Measurements from ENCODE around the gene DCAF6.
"Not testable (repeated sequence)": the region's sequence is repeated elsewhere in the genome, so short reads cannot be mapped to it uniquely, and the experiment has no call there.

DCAF6 gene

GRCh38 chr1:168032029-168032428, 95.5 kb downstream of the DCAF6 start:
- DNase-seq, result no peak

GRCh38 chr1:168035345-168035744, 98.9 kb downstream of the DCAF6 start:
- DNase-seq, result no peak

GRCh38 chr1:168042362-168042761, 105.9 kb downstream of the DCAF6 start:
- no peak for DNase-seq

- DNase-seq, result no peak
Measured at GRCh38 chr1:168045311-168045710, 108.8 kb downstream of the DCAF6 start.

DNA sequence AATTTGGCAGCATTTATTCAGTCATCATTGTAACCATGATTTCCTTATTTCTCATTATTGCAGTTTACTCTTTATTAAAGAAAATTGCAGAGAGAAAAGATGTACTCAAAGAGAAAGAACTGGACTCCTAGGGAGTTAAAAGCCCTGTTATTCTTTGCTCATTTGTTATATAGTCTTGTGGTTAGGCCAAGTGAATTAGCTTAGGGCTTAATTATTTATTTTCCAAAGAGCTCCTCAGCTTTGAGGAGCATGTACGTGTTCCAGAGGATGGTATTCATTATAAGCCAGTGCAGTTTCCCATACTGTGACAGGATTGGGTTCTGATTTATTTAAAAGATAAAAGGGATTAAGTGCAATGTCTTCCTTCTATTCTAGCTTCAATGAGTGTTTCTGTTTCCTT, 113.8 kb downstream of the DCAF6 start:
- no peak for DNase-seq

DNA sequence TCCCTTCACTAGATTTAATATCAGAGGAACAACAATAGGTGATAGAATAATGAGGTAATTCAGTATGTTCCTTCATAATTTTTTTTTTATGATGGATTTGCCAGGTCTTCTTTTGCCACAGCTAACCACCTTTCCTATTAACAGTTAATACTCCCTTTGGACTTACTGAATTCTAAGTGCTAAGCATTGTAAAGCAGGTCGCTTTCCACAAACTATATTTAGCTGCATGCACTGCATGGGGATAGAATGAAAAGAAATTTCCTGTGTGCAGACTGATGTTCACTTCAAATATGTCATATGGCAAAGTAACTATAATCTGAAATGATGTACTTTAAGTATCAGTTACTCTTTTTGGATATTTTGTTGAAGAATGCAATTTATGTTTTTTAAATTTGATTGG, 114.4 kb downstream of the DCAF6 start:
- DNase-seq, result no peak

- no peak for DNase-seq
Measured at GRCh38 chr1:168053681-168054080, 117.2 kb downstream of the DCAF6 start.

GRCh38 chr1:168054117-168054516, 117.6 kb downstream of the DCAF6 start:
- no peak for DNase-seq

DNA sequence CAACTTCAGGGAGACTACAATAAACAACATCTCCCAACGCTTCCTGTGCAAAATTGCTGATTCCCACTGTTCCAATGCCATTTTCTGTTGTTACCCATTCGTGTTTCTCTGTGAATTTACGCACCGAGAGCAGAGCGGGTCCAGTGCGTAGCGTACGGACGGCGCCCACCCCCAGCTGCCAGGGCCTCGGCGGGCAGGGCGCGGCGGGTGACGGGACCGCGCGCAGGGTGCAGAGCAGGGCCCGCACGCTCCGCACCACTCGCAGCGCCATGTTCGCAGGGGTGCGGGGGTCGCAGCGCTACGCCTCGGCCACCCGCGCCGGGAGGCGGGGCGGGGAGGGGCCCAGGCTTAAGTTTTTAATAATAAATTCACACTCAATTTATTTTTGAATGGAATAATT, 119.7 kb downstream of the DCAF6 start:
- not testable (repeated sequence) for DNase-seq

DNA sequence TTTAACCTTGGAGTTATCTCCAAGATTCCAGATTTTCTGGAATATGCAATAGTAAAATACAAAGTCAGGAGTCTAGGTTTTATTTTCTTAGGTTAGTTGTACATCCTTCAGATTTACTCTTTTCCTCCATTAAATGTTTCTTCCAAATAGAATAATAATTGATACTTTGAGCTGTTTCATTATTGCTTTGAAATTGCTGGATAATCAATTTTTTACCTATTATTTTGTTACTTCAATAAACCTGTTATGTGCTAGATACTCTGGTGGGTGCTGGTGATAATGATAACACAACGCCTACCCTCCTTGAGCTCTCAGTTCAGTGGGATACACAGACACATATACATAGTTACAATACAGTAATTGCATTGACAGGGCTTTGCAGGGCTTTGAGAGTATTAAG, 120.9 kb downstream of the DCAF6 start:
- no peak for DNase-seq

- no peak for DNase-seq
Measured at GRCh38 chr1:168057921-168058320, 121.4 kb downstream of the DCAF6 start.

GRCh38 chr1:168064216-168064615, 127.7 kb downstream of the DCAF6 start:
- DNase-seq, result no peak

DNA sequence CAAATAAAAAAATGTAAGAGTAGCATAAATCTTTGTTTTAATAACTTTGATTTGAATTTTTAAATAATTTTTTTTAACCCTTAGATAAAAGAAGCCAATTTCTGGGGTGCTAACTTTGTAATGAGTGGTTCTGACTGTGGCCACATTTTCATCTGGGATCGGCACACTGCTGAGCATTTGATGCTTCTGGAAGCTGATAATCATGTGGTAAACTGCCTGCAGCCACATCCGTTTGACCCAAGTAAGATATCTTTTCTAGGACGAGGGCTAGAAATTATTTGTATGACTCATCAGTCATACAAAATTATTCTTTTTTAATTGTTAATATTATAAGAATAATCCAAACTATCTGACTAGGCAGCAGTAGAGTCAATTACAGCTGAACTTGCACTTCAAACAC, 129.0 kb downstream of the DCAF6 start:
- DNase-seq, result no peak

DNA sequence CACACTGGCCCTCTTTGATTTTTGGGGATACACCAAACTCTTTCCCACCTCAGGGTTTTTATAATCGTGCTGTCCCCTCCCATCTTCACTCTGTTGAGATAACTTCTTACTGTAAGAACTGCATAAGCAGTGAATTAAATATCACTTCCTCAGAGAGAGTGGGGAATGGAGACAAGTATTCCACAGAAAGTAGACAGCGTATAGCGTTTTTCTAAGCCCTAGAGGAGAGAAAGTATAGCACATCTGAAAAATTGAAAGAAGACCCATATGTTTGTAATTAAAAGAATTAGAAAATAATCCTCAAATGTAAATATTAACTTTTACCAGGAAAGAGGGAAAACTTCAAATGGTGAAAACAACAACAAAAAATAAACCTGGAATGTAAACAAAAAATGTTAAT, 132.9 kb downstream of the DCAF6 start:
- DNase-seq, result no peak

GRCh38 chr1:168079761-168080160, 143.3 kb downstream of the DCAF6 start:
- DNase-seq, result no peak

- no peak for DNase-seq
Measured at GRCh38 chr1:168081373-168082007, 145.0 kb downstream of the DCAF6 start.

DNA sequence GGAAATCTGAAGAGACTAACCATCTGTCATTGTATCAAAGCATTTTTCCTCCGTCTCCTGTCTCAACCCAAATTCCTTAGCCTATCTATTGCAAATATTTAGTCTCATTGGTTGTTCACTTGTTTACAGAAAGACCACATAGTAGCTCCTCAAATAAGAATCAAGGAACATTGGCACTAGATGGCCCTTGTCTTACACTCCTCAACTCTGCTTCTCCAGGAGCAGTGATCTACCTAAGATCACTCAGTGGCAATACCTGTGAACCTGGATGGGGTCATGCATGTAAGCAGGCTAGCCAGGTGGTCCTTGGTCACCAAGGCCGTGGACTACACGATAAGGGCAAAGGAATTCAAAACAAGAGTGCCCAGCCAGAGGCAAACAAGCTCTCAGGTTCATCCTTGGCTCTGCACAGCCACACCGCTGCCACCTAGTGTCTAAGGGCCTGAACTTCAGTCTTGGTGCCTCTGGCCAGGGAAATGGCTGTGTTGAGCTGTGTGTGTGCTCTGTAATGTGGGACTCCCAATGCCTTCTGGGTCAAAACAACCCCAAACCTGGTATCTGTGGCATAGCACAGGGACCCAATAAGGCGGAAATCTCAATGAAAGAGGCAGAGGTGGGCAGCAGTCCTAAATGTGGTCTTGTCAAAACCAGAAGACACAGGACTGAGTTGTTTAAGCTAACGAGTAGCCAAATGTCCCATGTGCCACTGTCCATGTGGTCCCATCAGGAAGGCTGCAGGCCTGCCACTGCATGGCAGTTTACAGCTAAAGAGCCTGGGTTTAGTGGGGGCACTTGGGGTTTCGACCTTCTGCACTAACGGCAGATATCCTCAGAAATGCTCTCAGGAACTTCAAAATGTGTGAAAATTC, 145.8 kb downstream of the DCAF6 start:
- peak; percentile 47 for DNase-seq

GRCh38 chr1:168083456-168084325, 147.2 kb downstream of the DCAF6 start:
- DNase-seq, result no peak

DNA sequence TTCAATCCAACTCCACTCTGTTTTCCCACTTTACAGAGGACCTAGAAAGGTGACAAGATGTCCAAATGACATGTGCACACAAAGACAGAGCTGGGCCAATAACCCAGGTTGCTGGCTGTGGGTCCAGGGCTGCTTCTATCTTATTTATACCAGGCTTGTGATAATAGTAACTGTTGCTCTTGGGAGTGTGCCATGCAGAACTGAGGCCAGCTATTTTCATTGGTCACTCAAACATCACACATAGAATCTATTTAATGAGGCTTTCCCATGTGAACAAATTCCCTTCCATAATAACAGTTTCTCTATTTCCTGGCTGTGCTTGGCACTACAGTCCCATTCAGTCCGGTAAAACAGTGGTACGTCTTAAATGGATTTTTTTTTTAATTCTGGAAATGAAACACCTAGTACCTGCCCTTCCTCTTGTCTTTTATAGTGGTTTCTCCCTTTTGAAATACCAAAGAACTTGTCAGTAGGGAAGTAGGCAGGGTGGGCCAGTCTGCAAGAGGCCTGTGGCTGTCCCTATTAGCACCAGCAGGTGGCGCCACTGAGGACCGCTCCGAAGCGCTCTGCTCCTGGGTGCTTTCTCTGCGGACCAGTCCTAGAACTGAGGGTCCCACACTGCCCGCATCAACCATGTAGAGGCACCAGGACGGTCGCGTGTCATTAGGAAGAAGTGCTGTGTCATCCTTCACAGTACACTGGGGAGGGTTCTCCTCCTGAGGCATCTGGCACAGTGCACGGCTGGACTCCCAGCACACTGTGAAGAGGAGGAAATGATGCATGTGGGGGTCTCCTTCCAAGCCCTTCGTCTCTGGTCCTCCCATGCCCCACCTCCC, 148.1 kb downstream of the DCAF6 start:
- no peak for DNase-seq

DNA sequence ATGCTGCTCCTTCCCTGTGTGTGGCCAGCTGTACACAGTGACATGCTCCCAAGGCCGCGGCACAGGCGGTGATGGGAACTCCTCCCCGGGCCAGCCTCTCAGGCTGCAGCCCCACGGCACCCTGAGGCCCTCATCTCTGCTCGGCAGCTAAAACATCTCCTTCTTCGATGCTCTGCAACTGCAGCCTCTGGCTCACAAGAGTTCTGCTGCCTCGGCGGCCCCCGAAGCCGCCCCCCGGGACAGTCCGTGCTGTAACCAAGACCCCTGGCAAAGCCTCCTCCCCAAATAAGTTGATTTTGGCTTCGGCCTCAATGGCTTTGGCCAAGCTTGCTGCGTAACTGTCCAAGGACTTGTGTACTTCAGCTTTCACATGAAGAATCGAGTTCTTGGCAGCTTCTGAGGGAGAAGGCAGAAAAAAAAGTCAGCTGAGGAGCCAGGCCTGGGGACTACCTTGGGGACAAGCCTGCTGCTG, 149.0 kb downstream of the DCAF6 start:
- no peak for DNase-seq

DNA sequence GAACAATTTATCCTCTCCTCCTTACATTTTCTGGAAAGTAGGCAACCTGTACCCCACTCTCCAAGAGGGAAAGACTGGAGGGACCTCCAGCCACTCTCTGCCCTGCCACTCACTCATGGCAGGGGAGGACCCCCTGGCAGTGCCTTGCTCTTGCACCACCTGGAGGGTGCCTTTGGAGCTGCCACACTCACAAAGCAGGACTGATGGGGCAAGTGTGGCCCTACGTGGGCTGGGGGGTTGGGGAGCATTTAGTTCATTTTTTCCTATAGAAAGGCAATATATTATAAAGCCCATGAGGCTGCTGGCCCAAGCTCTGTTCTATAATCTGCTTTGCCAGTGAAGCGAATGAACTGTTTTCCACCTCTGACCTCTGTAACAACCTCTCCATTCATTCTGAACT, 150.0 kb downstream of the DCAF6 start:
- no peak for DNase-seq

GRCh38 chr1:168087696-168088095, 151.2 kb downstream of the DCAF6 start:
- DNase-seq, result no peak
